LNCaP clone FGC (cell line): ENCODE results near the gene SPP1.

Experiments used
- DNase-seq: peaks from one replicate; pipeline ENCODE4 v3.0.0-alpha.2; 2011; ENCODE audit warnings: low read depth
- H3K4me3 ChIP-seq: 2 replicates; pipeline ENCODE4 v1.5.1; 2011; ENCODE audit warnings: mild to moderate bottlenecking, low read depth, low read length, control low read depth
- TF ChIP-seq, protein P1 (sequence below): IDR thresholded peaks from 2 replicates; pipeline ENCODE4 v1.5.1; 2012; ENCODE audit warnings: mild to moderate bottlenecking; ENCODE audit not compliant: control insufficient read depth, insufficient read depth; ENCODE audit errors: extremely low read depth

Gene SPP1

DNA sequence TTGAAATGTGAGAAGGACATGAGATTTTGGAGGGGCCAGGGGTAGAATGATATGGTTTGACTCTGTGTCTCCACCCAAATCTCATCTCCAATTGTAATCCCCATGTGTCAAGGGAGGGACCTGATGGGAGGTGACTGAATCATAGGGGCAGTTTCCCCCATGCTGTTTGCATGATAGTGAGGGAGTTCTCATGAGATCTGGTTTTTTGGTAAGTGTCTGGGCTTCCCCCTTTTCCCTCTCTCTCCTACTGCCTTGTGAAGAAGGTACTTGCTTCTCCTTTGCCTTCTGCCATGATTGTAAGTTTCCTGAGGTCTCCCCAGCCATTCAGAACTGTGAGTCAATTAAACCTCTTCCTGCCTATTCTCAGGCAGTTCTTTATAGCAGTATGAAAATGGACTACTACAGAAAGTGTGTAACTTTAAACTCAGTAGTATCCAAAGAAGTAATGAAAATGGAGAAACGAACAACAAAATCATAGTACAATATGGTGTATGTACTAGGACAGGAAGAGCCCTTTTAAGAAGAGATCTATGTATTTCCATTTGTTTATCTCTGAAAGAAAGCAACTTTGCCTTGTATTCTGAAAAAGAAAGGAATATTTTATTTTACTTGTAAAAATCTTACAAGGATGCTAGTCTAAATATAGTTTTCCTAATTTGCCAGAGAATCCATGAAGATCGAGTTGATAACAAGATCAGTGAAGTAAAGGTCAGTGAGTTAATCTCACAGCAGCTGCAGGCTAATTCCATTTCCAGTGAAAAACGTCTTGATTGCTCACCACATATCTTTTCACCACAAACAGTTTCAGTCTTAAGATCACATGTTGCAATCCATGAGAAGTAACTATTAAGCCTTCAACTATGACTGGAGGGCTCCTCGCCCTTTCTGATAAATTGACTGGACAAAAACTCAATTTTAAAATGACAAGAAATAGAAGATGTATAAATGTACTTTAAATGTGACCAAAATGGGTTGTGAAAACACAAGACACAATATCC lies 52.4 kb downstream of the SPP1 start:
- no peak for DNase-seq
- no peak overlapping the region for H3K4me3 ChIP-seq
- TF ChIP-seq, protein P1, sequence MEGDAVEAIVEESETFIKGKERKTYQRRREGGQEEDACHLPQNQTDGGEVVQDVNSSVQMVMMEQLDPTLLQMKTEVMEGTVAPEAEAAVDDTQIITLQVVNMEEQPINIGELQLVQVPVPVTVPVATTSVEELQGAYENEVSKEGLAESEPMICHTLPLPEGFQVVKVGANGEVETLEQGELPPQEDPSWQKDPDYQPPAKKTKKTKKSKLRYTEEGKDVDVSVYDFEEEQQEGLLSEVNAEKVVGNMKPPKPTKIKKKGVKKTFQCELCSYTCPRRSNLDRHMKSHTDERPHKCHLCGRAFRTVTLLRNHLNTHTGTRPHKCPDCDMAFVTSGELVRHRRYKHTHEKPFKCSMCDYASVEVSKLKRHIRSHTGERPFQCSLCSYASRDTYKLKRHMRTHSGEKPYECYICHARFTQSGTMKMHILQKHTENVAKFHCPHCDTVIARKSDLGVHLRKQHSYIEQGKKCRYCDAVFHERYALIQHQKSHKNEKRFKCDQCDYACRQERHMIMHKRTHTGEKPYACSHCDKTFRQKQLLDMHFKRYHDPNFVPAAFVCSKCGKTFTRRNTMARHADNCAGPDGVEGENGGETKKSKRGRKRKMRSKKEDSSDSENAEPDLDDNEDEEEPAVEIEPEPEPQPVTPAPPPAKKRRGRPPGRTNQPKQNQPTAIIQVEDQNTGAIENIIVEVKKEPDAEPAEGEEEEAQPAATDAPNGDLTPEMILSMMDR: no peak

DNA sequence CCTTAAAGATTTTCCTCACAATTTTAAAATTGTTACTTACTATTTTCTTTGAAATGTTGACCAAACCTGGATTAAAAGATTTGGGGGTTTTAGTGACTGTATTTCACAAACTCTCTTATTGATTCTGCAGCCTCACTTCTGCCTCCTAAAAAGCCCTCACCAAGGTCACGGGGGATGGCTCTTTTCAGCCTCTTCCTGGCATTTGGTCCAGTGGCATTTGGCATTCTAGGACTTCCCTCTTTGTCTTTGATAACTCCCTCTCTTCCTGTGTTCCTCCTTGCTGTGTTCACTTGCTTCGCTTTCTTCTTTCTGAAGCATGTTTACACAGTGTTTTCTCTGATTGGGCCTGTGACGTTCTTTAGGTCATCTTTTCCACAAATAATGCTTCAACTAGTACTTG lies 53.4 kb downstream of the SPP1 start:
- DNase-seq: no peak
- TF ChIP-seq, protein P1: no peak
- no peak overlapping the region for H3K4me3 ChIP-seq

DNA sequence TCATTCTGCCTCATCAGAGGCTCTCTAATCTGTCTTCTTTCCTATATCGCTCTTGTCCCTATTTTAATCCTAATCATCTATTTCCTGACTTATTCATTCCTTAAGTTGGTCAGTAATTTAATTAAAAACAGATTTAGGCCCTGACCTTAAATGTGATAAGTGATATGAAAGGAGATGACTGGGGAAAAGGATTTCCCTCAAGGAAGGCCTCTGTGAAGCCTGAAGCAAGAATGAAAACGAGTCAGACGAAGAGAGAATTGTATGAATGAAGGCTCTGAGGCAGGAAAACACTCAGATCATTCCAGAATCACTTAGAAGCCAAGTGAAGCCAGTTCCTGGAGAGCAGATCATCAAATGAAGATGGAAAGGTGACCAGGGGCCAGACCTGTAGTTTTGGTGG lies 54.0 kb downstream of the SPP1 start:
- no peak overlapping the region for H3K4me3 ChIP-seq
- TF ChIP-seq, protein P1: no peak
- no peak for DNase-seq

DNA sequence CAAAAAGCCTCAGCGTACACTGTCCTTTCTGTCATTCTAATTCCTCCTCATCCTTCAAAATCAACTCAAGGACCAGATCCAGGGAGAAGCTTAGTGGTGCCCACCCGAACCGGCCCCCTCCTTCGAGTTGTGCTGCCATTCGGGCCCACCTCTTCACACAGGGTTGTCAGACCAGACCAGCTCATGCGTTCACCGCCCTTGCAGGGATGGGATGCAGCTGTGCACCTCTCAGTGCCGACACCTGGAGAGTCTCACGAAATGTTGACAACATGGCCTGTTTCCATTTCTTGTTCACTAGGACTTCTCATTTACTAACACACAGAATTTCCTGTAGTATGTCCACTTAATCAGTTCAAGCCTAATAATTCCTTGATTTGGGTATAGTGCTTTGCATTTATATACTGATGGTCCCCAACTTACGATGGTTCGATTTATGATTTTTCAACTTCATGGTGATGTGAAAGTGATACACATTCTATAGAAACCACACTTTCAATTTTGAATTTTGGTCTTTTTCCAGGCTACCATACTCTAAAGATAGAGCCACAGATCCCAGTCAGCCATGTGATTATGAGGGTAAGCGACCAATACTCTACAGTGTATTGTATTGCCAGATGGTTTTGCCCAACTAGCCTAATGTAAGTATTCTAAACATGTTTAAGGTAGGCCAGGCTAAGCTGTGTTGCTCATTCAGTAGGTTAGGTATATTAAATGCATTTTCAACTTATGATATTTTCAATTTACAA lies 55.2 kb downstream of the SPP1 start:
- DNase-seq: no peak
- H3K4me3 ChIP-seq: no peak overlapping the region
- TF ChIP-seq, protein P1: no peak
